Globus pallidus (tissue), 1 donor: ENCODE measurements around the gene CADM2.
A peak's percentile ranks its signal among the peaks of the same experiment; 100 is the strongest.

Source experiments
- DNase-seq: peaks from one replicate; pipeline ENCODE4 v3.0.0-alpha.2; 2015; ENCODE audit warnings: low spot score

The CADM2 gene

GRCh38 chr3:85189731-85190130, 230.9 kb downstream of the CADM2 start:
- no peak for DNase-seq

GRCh38 chr3:85193565-85193964, 234.8 kb downstream of the CADM2 start:
- no peak for DNase-seq

- no peak for DNase-seq
These were observed 249.9 kb downstream of the CADM2 start for GRCh38 chr3:85208650-85209049.

GRCh38 chr3:85210540-85210939, 251.8 kb downstream of the CADM2 start:
- DNase-seq, result no peak

GRCh38 chr3:85228966-85229365, 270.2 kb downstream of the CADM2 start:
- no peak for DNase-seq

- DNase-seq, result no peak
These were observed 285.3 kb downstream of the CADM2 start for GRCh38 chr3:85244091-85244490.

GRCh38 chr3:85244519-85244918, 285.7 kb downstream of the CADM2 start:
- no peak for DNase-seq

- DNase-seq, result no peak
These were observed 293.0 kb downstream of the CADM2 start for GRCh38 chr3:85251766-85252165.

- no peak for DNase-seq
These were observed 293.9 kb downstream of the CADM2 start for GRCh38 chr3:85252686-85253085.

GRCh38 chr3:85254738-85255137, 295.9 kb downstream of the CADM2 start:
- no peak for DNase-seq

- no peak for DNase-seq
These were observed 297.2 kb downstream of the CADM2 start for GRCh38 chr3:85255949-85256348.

GRCh38 chr3:85258326-85258725, 299.5 kb downstream of the CADM2 start:
- DNase-seq, result peak; percentile 26

- peak; percentile 24 for DNase-seq
These were observed 300.0 kb downstream of the CADM2 start for GRCh38 chr3:85258819-85259218.

GRCh38 chr3:85259748-85260147, 301.0 kb downstream of the CADM2 start:
- no peak for DNase-seq

GRCh38 chr3:85264381-85264780, 305.6 kb downstream of the CADM2 start:
- DNase-seq, result no peak

- DNase-seq, result no peak
These were observed 311.7 kb downstream of the CADM2 start for GRCh38 chr3:85270488-85270887.

- no peak for DNase-seq
These were observed 313.1 kb downstream of the CADM2 start for GRCh38 chr3:85271911-85272310.

GRCh38 chr3:85288257-85288656, 329.5 kb downstream of the CADM2 start:
- no peak for DNase-seq

GRCh38 chr3:85297291-85297690, 338.5 kb downstream of the CADM2 start:
- no peak for DNase-seq

GRCh38 chr3:85298032-85298431, 339.2 kb downstream of the CADM2 start:
- DNase-seq, result no peak

GRCh38 chr3:85303156-85303555, 344.4 kb downstream of the CADM2 start:
- DNase-seq, result peak; percentile 71

GRCh38 chr3:85304360-85304964, 345.7 kb downstream of the CADM2 start:
- DNase-seq, result no peak

- no peak for DNase-seq
These were observed 353.5 kb downstream of the CADM2 start for GRCh38 chr3:85312331-85312730.

- no peak for DNase-seq
These were observed 354.6 kb downstream of the CADM2 start for GRCh38 chr3:85313380-85313779.

- peak; percentile 55 for DNase-seq
These were observed 357.5 kb downstream of the CADM2 start for GRCh38 chr3:85316252-85316651.
